ENCODE data around the gene HES7.

The HES7 gene

DNA sequence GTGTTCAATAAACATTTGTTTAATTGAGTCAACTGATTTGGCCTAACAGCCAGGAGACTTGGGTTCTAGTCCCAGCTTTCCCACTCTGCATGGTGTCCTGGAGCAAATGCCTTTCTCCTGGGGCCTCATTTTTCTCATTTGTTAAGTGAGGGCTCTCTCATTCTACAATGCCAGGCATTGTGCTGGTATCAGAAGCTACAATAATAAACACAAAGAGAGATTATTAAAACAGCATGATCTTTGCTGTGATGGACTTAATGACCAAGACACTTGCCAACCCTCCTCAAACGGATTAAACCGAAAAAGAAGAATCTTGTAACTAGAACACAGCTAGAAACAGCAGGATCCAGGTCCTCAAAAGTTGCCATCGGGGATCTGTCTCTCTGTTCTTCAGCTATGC is 43.6 kb upstream of the HES7 start:
- Histone ChIP-seq H3K79me2 (ENCODE audit: insufficient read depth, low read length) (peaks cover 9% of the 10 kb centered on the region), H3K4me2 (ENCODE audit: low read depth, low read length, poor library complexity, severe bottlenecking) (no peak overlapping the region), H3K9me2 (replicated peaks; ENCODE audit: low read depth, low read length) (no peaks in the 10 kb centered on the region), H3K9me3 (ENCODE audit: insufficient read depth, low read depth, low read length) (no peaks in the 10 kb centered on the region), H2AFZ (ENCODE audit: low read length) (no peak overlapping the region), H3F3A (ENCODE audit: low read depth) (peaks cover 4% of the 10 kb centered on the region; the same call in 1 of the 2 replicates), H3K4me1 (ENCODE audit: insufficient read depth, low read length, poor library complexity, severe bottlenecking) (peaks cover 15% of the 10 kb centered on the region), H3K4me3 (ENCODE audit: low read length, poor library complexity, severe bottlenecking) (no peak overlapping the region), H3K27me3 (ENCODE audit: insufficient read depth, low read length, poor library complexity, severe bottlenecking) (peaks cover 1% of the 10 kb centered on the region), H3K36me3 (ENCODE audit: insufficient read depth, low read length) (no peaks in the 10 kb centered on the region), H4K20me1 (ENCODE audit: insufficient read depth, low read length, poor library complexity, severe bottlenecking) (peaks cover 2% of the 10 kb centered on the region), H3K9ac (ENCODE audit: low read depth, low read length, poor library complexity, severe bottlenecking) (no peak overlapping the region)
- TF ChIP-seq, protein P1, sequence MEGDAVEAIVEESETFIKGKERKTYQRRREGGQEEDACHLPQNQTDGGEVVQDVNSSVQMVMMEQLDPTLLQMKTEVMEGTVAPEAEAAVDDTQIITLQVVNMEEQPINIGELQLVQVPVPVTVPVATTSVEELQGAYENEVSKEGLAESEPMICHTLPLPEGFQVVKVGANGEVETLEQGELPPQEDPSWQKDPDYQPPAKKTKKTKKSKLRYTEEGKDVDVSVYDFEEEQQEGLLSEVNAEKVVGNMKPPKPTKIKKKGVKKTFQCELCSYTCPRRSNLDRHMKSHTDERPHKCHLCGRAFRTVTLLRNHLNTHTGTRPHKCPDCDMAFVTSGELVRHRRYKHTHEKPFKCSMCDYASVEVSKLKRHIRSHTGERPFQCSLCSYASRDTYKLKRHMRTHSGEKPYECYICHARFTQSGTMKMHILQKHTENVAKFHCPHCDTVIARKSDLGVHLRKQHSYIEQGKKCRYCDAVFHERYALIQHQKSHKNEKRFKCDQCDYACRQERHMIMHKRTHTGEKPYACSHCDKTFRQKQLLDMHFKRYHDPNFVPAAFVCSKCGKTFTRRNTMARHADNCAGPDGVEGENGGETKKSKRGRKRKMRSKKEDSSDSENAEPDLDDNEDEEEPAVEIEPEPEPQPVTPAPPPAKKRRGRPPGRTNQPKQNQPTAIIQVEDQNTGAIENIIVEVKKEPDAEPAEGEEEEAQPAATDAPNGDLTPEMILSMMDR (conservative IDR thresholded peaks at IDR 0.05; ENCODE audit: low read length) = no peak
- no peak for TF ChIP-seq EZH2phosphoT487 (IDR thresholded peaks at IDR 0.05; ENCODE audit: borderline replicate concordance)

DNA sequence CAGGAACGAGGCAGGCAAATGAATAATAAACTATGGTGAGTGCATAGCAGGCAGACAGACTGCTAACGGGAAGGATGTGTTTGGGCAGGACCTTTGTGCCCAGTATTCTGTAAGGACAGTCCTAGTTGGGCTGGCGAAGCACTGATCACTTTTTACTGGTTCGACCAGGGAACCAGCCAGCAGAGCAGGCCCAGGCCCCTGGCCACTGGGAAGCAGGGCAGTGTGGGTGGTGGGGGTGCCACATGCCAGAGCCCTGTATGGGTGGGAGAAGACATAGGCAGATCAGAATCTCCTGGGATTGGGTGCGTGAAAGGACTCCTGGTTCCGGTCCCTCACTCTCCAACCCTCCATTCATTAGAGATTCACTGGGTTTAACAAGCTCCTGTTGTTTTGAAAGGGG is 42.8 kb upstream of the HES7 start:
- no peaks in the 10 kb centered on the region for H3K9me3 ChIP-seq (ENCODE audit: insufficient read depth, low read depth, low read length)
- TF ChIP-seq, protein P1 (conservative IDR thresholded peaks at IDR 0.05; ENCODE audit: low read length) = no peak
- H3K27me3 ChIP-seq (ENCODE audit: insufficient read depth, low read length, poor library complexity, severe bottlenecking) = peaks cover 4% of the 10 kb centered on the region
- peaks cover 10% of the 10 kb centered on the region for H4K20me1 ChIP-seq (ENCODE audit: insufficient read depth, low read length, poor library complexity, severe bottlenecking)
- H3K9ac ChIP-seq (ENCODE audit: low read depth, low read length, poor library complexity, severe bottlenecking) = no peak overlapping the region
- no peaks in the 10 kb centered on the region for H3K9me2 ChIP-seq (replicated peaks; ENCODE audit: low read depth, low read length)
- H2AFZ ChIP-seq (ENCODE audit: low read length) = no peak overlapping the region
- H3K36me3 ChIP-seq (ENCODE audit: insufficient read depth, low read length) = no peaks in the 10 kb centered on the region
- peaks cover 19% of the 10 kb centered on the region for H3K4me1 ChIP-seq (ENCODE audit: insufficient read depth, low read length, poor library complexity, severe bottlenecking)
- H3K4me3 ChIP-seq (ENCODE audit: low read length, poor library complexity, severe bottlenecking) = no peak overlapping the region
- H3F3A ChIP-seq (ENCODE audit: low read depth) = no peaks in the 10 kb centered on the region; the same call in 1 of the 2 replicates
- no peak overlapping the region for H3K4me2 ChIP-seq (ENCODE audit: low read depth, low read length, poor library complexity, severe bottlenecking)
- H3K79me2 ChIP-seq (ENCODE audit: insufficient read depth, low read length) = peaks cover 17% of the 10 kb centered on the region

DNA sequence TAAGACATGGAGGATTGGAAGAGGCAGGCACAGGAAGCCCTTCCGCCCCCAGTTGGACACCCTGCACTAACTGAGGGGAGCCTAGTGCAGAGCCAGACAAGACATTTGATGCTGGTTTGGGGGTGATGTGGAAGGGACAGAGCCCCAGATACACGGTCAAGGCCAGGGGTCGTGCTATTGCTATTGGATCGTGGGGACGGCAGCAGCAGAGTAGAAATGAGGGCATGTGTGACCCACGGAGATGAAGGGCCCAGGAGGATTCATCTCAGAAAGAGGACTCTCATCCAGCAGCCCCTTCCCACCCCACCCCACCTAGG is 40.9 kb upstream of the HES7 start:
- no peak overlapping the region for H3K4me2 ChIP-seq (ENCODE audit: low read depth, low read length, poor library complexity, severe bottlenecking)
- no peak overlapping the region for H2AFZ ChIP-seq (ENCODE audit: low read length)
- peak overlapping the region; percentile 94 for H3K9ac ChIP-seq (ENCODE audit: low read depth, low read length, poor library complexity, severe bottlenecking)

More for the DNA sequence above, 40.9 kb upstream of the HES7 start:
- H3K4me1 ChIP-seq (ENCODE audit: insufficient read depth, low read length, poor library complexity, severe bottlenecking) = peaks cover 30% of the 10 kb centered on the region
- H3K9me2 ChIP-seq (replicated peaks; ENCODE audit: low read depth, low read length) = no peaks in the 10 kb centered on the region
- no peak for TF ChIP-seq EZH2phosphoT487 (IDR thresholded peaks at IDR 0.05; ENCODE audit: borderline replicate concordance)
- TF ChIP-seq, protein P1 (conservative IDR thresholded peaks at IDR 0.05; ENCODE audit: low read length) = no peak
- no peaks in the 10 kb centered on the region for H3K9me3 ChIP-seq (ENCODE audit: insufficient read depth, low read depth, low read length)
- no peaks in the 10 kb centered on the region for H3K36me3 ChIP-seq (ENCODE audit: insufficient read depth, low read length)
- H3K4me3 ChIP-seq (ENCODE audit: low read length, poor library complexity, severe bottlenecking) = no peak overlapping the region
- peaks cover 2% of the 10 kb centered on the region; the same call in 1 of the 2 replicates for H3F3A ChIP-seq (ENCODE audit: low read depth)
- H4K20me1 ChIP-seq (ENCODE audit: insufficient read depth, low read length, poor library complexity, severe bottlenecking) = peaks cover 28% of the 10 kb centered on the region
- peaks cover 4% of the 10 kb centered on the region for H3K27me3 ChIP-seq (ENCODE audit: insufficient read depth, low read length, poor library complexity, severe bottlenecking)
- H3K79me2 ChIP-seq (ENCODE audit: insufficient read depth, low read length) = peaks cover 34% of the 10 kb centered on the region

Data from Loucy (cell line).